SK-N-SH treated with all-trans-retinoic acid at 6 μM for 48 hours (cell line): ENCODE results near the gene SRP14.

Experiments
- ATAC-seq: fragments of 200-7000 bp; cut with Tn5 transposase; 3 replicates; pipeline ENCODE4 v1.9.1; 2020; ENCODE audit warnings: mild to moderate bottlenecking, moderate library complexity
- ARNTL ChIP-seq: fragments of 450-650 bp; formaldehyde crosslinking; IDR thresholded peaks from 2 replicates; pipeline ENCODE4 v1.5.0; 2020; ENCODE audit warnings: low read depth, mild to moderate bottlenecking, moderate library complexity, borderline replicate concordance
- BACH2 ChIP-seq: fragments of 250-450 bp; sonication (Bioruptor Pico); IDR thresholded peaks from 2 replicates; pipeline ENCODE4 v1.9.0; 2021; ENCODE audit warnings: mild to moderate bottlenecking, borderline replicate concordance
- CSDC2 ChIP-seq: fragments of 250-450 bp; sonication (Bioruptor Pico); IDR thresholded peaks from 2 replicates; pipeline ENCODE4 v1.5.0; 2020; ENCODE audit warnings: mild to moderate bottlenecking, moderate library complexity
- ESRRG ChIP-seq: fragments of 250-450 bp; sonication (Bioruptor Pico); IDR thresholded peaks from 2 replicates; pipeline ENCODE4 v1.6.1; 2021; ENCODE audit warnings: mild to moderate bottlenecking
- GLIS3 ChIP-seq: fragments of 250-450 bp; sonication (Bioruptor Pico); IDR thresholded peaks from 2 replicates; pipeline ENCODE4 v1.5.0; 2020; ENCODE audit warnings: mild to moderate bottlenecking, moderate library complexity
- ISL1 ChIP-seq: fragments of 250-450 bp; sonication (Bioruptor Pico); IDR thresholded peaks from 2 replicates; pipeline ENCODE4 v2.1.2; 2022; ENCODE audit warnings: mild to moderate bottlenecking, moderate library complexity
- OSR1 ChIP-seq: fragments of 250-450 bp; sonication (Bioruptor Pico); IDR thresholded peaks from 2 replicates; pipeline ENCODE4 v1.8.0; 2022; ENCODE audit warnings: moderate library complexity, mild to moderate bottlenecking, inconsistent platforms
- POU6F1 ChIP-seq: fragments of 250-450 bp; sonication (Bioruptor Pico); IDR thresholded peaks from 2 replicates; pipeline ENCODE4 v1.8.0; 2021; ENCODE audit warnings: low read depth, mild to moderate bottlenecking, moderate library complexity, borderline replicate concordance
- PPARA ChIP-seq: fragments of 250-450 bp; sonication (Bioruptor Pico); IDR thresholded peaks from 2 replicates; pipeline ENCODE4 v1.5.0; 2020; ENCODE audit warnings: mild to moderate bottlenecking, borderline replicate concordance
- SNAI2 ChIP-seq: fragments of 250-450 bp; sonication (Bioruptor Pico); IDR thresholded peaks from 2 replicates; pipeline ENCODE4 v1.5.0; 2020; ENCODE audit warnings: mild to moderate bottlenecking, moderate library complexity
- TCF4 ChIP-seq: fragments of 250-450 bp; sonication (Bioruptor Pico); IDR thresholded peaks from 2 replicates; pipeline ENCODE4 v1.8.0; 2021; ENCODE audit warnings: mild to moderate bottlenecking, moderate library complexity, borderline replicate concordance
- TOX ChIP-seq: fragments of 250-450 bp; sonication (Bioruptor Pico); IDR thresholded peaks from 2 replicates; pipeline ENCODE4 v1.8.0; 2021; ENCODE audit warnings: mild to moderate bottlenecking, moderate library complexity, borderline replicate concordance
- ZFP3 ChIP-seq: fragments of 250-450 bp; sonication (Bioruptor Pico); IDR thresholded peaks from 2 replicates; pipeline ENCODE4 v1.5.0; 2020; ENCODE audit warnings: mild to moderate bottlenecking, moderate library complexity
- ZNF565 ChIP-seq: fragments of 450-650 bp; formaldehyde crosslinking; conservative IDR thresholded peaks from 2 replicates; pipeline ENCODE4 v1.5.0; 2020; ENCODE audit warnings: low read depth, mild to moderate bottlenecking, moderate library complexity
- ZNF70 ChIP-seq: fragments of 450-650 bp; formaldehyde crosslinking; IDR thresholded peaks from 2 replicates; pipeline ENCODE4 v1.5.0; 2020; ENCODE audit warnings: mild to moderate bottlenecking, moderate library complexity
- ZNF8 ChIP-seq: fragments of 450-650 bp; formaldehyde crosslinking; IDR thresholded peaks from 2 replicates; pipeline ENCODE4 v1.5.0; 2020; ENCODE audit warnings: mild to moderate bottlenecking, moderate library complexity
- TF ChIP-seq, protein P1 (sequence below): fragments of 250-450 bp; sonication (Bioruptor Pico); IDR thresholded peaks from 2 replicates; pipeline ENCODE4 v1.5.1; 2020; ENCODE audit warnings: low read depth, mild to moderate bottlenecking, moderate library complexity
- TF ChIP-seq, protein P2 (sequence below): fragments of 250-450 bp; sonication (Bioruptor Pico); IDR thresholded peaks from 2 replicates; pipeline ENCODE4 v1.5.0; 2020; ENCODE audit warnings: mild to moderate bottlenecking, moderate library complexity
- TF ChIP-seq, protein P3 (sequence below): fragments of 250-450 bp; sonication (Bioruptor Pico); IDR thresholded peaks from 2 replicates; pipeline ENCODE4 v1.8.0; 2020; ENCODE audit warnings: mild to moderate bottlenecking, moderate library complexity, borderline replicate concordance
- TF ChIP-seq, protein P4 (sequence below): fragments of 250-450 bp; sonication (Bioruptor Pico); IDR thresholded peaks from 2 replicates; pipeline ENCODE4 v1.5.1; 2021; ENCODE audit warnings: mild to moderate bottlenecking, moderate library complexity

SRP14 gene

GRCh38 chr15:40031300-40031699 is 7.7 kb downstream of the SRP14 start (continued):
- TF ChIP-seq GLIS3 (CRISPR knock-in tag) (no peak), PPARA (CRISPR knock-in tag) (no peak)
- TF ChIP-seq, all 23 proteins: peak for 0

DNA sequence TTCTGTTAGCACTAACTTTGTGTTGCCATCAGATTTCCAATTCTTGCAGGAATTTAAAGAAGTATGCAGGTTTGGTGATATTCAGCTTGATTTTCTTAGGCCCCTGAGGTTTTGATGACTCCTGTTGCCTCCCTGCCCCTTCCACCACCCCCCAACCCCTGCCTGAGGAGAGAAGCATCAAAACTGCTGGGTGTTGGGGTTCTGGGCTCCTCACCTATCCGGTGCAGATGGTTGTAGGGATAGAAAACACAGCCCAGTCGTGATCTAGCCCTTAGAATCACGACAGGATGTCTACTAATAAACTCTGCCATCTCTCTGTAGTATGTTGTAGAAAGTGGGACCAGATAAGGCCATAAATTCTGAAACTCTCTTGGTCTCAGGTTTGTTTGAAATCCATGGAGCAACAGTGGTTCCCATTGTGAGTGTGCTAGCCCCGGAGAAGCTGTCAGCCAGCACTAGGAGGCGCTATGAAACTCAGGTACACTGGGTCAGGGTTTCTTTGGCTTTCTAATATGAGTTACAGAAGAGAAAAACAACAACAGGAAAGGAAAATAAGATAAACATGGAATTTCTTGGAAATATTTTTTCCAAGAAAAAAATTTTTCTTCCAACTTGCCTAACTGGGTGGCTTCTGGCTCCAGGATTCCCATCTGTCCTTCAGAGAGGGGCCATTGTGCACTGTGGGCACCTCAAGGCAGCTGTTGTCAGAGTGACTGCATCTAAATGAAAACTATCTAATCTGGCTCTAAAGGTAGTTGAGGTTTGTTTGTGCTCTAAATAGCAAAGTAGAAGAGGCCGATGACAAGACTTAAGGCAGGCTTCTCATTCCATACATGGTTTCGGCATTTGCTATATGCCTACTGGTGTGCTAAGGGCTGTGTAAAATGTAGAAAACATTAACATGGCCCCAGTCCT is 8.7 kb downstream of the SRP14 start:
- peak; percentile 76 for ATAC-seq
- TF ChIP-seq PPARA (CRISPR knock-in tag), result no peak
- no peak for TF ChIP-seq TOX
- no peak for TF ChIP-seq ARNTL (CRISPR knock-in tag)
- TF ChIP-seq SNAI2 (CRISPR knock-in tag), result no peak
- no peak for TF ChIP-seq ISL1 (CRISPR knock-in tag)
- TF ChIP-seq, protein P1, sequence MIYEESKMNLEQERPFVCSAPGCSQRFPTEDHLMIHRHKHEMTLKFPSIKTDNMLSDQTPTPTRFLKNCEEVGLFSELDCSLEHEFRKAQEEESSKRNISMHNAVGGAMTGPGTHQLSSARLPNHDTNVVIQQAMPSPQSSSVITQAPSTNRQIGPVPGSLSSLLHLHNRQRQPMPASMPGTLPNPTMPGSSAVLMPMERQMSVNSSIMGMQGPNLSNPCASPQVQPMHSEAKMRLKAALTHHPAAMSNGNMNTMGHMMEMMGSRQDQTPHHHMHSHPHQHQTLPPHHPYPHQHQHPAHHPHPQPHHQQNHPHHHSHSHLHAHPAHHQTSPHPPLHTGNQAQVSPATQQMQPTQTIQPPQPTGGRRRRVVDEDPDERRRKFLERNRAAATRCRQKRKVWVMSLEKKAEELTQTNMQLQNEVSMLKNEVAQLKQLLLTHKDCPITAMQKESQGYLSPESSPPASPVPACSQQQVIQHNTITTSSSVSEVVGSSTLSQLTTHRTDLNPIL (CRISPR knock-in tag), result no peak
- no peak for TF ChIP-seq BACH2
- no peak for TF ChIP-seq TCF4 (CRISPR knock-in tag)
- TF ChIP-seq ZNF8 (CRISPR knock-in tag), result no peak
- TF ChIP-seq, protein P2, sequence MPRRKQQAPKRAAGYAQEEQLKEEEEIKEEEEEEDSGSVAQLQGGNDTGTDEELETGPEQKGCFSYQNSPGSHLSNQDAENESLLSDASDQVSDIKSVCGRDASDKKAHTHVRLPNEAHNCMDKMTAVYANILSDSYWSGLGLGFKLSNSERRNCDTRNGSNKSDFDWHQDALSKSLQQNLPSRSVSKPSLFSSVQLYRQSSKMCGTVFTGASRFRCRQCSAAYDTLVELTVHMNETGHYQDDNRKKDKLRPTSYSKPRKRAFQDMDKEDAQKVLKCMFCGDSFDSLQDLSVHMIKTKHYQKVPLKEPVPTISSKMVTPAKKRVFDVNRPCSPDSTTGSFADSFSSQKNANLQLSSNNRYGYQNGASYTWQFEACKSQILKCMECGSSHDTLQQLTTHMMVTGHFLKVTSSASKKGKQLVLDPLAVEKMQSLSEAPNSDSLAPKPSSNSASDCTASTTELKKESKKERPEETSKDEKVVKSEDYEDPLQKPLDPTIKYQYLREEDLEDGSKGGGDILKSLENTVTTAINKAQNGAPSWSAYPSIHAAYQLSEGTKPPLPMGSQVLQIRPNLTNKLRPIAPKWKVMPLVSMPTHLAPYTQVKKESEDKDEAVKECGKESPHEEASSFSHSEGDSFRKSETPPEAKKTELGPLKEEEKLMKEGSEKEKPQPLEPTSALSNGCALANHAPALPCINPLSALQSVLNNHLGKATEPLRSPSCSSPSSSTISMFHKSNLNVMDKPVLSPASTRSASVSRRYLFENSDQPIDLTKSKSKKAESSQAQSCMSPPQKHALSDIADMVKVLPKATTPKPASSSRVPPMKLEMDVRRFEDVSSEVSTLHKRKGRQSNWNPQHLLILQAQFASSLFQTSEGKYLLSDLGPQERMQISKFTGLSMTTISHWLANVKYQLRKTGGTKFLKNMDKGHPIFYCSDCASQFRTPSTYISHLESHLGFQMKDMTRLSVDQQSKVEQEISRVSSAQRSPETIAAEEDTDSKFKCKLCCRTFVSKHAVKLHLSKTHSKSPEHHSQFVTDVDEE, result no peak
- TF ChIP-seq, protein P3, sequence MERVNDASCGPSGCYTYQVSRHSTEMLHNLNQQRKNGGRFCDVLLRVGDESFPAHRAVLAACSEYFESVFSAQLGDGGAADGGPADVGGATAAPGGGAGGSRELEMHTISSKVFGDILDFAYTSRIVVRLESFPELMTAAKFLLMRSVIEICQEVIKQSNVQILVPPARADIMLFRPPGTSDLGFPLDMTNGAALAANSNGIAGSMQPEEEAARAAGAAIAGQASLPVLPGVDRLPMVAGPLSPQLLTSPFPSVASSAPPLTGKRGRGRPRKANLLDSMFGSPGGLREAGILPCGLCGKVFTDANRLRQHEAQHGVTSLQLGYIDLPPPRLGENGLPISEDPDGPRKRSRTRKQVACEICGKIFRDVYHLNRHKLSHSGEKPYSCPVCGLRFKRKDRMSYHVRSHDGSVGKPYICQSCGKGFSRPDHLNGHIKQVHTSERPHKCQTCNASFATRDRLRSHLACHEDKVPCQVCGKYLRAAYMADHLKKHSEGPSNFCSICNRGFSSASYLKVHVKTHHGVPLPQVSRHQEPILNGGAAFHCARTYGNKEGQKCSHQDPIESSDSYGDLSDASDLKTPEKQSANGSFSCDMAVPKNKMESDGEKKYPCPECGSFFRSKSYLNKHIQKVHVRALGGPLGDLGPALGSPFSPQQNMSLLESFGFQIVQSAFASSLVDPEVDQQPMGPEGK, result no peak

DNA sequence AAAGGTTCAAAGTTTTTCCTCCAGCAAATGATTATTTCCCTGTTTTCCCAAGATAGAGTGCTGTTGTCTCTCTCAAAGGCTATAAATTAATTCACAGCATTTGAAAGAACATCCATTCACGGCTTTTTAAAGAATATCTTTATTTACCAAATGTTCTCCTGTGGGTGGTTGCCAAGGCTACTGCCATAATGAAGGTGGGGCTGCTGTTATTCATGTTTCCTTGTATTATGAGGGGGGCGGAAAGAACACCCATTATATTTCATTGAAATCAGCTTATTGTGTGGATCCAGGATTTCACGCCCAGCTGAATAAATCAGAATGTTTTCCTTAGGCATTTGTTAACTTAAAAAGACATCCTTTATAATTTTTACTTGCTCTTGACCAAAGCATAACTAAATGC is 10.1 kb downstream of the SRP14 start:
- no peak for ATAC-seq
- TF ChIP-seq ARNTL (CRISPR knock-in tag) (no peak), BACH2 (no peak), ESRRG (CRISPR knock-in tag) (no peak), OSR1 (CRISPR knock-in tag) (no peak), TCF4 (CRISPR knock-in tag) (no peak), CSDC2 (CRISPR knock-in tag) (no peak), ZNF70 (CRISPR knock-in tag) (no peak), GLIS3 (CRISPR knock-in tag) (no peak)

DNA sequence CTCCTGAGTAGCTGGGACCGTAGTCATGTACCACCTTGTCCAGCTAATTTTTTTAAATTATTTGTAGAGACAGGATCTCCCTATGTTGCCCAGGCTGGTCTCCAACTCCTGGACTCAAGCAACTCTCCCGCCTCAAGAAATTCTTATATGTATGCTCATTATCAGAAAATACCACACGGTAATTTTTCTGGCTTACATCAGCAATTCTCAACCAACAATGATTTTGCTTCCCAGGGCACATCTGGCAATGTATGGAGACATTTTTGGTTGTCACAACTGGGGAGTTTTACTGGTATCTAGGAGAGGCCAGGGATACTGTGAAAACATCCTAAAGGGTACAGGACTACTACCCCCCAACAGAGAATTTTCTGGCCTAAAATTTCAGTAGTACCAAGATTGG is 10.8 kb downstream of the SRP14 start:
- ATAC-seq, result no peak
- TF ChIP-seq SNAI2 (CRISPR knock-in tag), result no peak
- no peak for TF ChIP-seq BACH2
- no peak for TF ChIP-seq POU6F1
- TF ChIP-seq ZNF565 (CRISPR knock-in tag), result no peak
- no peak for TF ChIP-seq GLIS3 (CRISPR knock-in tag)
- no peak for TF ChIP-seq OSR1 (CRISPR knock-in tag)
- TF ChIP-seq, protein P3, result no peak
- TF ChIP-seq, protein P1 (CRISPR knock-in tag), result no peak
- TF ChIP-seq, protein P4, sequence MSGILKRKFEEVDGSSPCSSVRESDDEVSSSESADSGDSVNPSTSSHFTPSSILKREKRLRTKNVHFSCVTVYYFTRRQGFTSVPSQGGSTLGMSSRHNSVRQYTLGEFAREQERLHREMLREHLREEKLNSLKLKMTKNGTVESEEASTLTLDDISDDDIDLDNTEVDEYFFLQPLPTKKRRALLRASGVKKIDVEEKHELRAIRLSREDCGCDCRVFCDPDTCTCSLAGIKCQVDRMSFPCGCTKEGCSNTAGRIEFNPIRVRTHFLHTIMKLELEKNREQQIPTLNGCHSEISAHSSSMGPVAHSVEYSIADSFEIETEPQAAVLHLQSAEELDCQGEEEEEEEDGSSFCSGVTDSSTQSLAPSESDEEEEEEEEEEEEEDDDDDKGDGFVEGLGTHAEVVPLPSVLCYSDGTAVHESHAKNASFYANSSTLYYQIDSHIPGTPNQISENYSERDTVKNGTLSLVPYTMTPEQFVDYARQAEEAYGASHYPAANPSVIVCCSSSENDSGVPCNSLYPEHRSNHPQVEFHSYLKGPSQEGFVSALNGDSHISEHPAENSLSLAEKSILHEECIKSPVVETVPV (CRISPR knock-in tag), result no peak
- no peak for TF ChIP-seq ZFP3
- TF ChIP-seq ARNTL (CRISPR knock-in tag), result no peak
